AG08395 (cell line): ENCODE data around the gene FAHD2A.
"Not testable (repeated sequence)": the region's sequence is repeated elsewhere in the genome, so short reads cannot be mapped to it uniquely, and the experiment has no call there.

ENCODE experiments used
- DNase-seq: peaks from one replicate; pipeline ENCODE4 v3.0.0; 2012; ENCODE audit warnings: mixed read lengths, low spot score

FAHD2A gene, protein sequence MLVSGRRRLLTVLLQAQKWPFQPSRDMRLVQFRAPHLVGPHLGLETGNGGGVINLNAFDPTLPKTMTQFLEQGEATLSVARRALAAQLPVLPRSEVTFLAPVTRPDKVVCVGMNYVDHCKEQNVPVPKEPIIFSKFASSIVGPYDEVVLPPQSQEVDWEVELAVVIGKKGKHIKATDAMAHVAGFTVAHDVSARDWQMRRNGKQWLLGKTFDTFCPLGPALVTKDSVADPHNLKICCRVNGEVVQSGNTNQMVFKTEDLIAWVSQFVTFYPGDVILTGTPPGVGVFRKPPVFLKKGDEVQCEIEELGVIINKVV

GRCh38 chr2:95402370-95403203 is at the start of gene FAHD2A:
FAHD2A (plus strand) TSS chr2:95402708; CDS start chr2:95405559, 2,851 bp downstream.
- peak; percentile 99 for DNase-seq

DNA sequence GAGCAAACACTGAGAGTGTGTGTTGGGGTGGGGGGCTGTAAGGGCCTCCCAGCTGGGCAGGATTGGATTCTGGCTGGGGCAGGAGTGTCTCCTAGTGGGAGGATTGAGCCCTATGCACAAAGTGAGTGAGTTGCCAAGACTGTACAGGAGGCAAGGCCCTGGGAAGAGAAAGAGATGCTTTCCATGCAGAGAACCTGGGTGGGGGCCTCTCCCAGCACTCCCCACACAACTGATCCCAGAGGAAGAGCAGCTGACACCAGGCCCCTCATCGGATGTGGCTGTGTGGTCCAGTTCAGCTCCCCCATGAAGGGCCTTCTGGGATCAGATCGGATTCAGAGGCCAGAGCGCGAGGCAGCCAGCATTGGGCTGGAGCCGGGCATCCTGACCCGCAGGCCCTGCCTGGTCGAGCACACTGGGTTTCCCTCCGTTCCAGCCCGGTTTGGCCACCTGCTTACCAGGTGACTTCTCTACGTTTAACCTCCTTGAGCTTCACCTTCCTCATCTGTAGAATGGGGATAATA is 49.4 kb upstream of the FAHD2A start:
- no peak for DNase-seq

GRCh38 chr2:95353613-95354468 is 48.7 kb upstream of the FAHD2A start:
- DNase-seq = no peak

DNA sequence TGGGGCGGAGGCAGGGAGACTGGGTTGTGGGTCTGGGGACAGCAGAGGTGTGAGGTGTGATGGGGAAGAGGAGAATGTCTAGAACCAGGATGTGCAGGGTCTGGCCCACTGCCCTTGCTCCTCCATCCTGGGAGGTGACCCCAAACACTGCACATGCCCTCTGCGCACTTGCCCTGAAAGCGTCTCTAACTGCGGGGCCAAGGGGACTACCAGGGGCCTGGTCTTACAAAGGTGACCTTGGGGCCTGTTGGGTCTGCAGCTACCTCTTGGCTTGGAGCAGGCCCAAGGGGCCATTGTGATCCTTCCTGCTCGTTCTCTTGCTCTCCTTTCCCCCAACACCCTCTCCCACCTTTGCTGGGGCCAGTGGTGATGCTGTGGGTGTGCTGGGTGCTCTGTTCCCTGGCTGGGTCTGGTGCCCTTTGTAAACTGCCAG is 48.0 kb upstream of the FAHD2A start:
- DNase-seq = no peak

DNA sequence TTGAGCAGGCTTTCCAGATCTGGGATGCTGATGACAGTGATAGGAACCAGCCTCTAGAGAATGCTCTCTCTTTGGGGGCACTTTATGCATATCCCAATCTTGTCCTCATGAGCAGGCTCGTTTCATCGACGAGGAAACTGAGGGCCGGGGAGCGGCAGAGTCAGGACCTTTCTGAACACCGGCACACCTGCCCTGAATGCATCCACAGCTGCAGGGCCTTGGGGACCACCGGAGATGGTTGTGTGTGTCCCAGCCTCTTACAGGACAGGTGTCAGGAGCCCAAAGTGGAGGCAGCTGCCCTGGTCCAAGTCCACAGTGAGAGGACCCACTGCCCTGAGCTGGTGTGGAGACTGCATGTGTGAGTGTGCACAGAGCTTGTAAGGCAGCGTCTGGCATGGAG is 47.6 kb upstream of the FAHD2A start:
- DNase-seq = no peak

- DNase-seq = not testable (repeated sequence)
These were observed 47.0 kb upstream of the FAHD2A start for GRCh38 chr2:95355486-95355885.

DNA sequence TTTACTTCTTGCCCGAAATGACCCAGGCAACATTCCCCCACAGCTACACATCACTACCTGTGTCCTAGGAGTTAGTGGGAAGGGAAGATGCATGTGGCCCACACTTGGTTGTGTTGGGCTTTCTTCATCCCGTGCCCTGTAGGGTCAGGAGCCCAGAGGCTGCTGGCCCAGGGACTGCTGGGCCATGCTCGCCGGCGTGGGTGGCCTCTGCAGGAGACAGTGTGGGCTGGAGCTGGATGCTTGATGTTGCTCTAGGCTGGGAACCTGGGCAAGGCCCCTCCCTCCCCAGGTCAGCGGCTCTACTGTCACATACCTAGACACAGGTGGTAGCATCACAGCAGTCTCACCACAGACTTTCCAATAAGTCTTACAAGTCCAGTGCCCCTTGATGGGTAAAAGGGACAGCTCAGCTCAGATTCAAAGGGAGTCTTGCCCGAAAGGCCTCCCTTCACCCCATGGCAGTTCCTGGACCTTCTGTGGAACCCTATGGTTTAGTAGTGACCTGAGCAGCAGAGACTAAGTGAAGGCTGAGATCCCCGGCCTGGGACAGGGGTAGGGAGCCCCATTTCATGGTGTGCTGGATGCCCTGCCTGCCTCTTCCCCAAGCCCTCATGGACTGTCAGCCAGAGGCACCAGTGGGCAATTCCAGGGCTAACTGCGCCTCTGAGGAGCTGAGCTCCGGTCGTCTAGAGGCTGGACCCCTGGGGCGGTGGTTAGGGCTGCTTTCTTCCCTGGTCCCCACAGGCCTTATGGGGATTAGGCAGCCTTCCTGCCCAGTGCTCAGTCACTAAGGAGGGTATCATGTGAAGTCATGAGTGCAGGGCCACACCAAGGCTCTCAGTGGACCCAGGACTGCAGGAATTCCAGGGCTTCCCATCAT is 45.4 kb upstream of the FAHD2A start:
- no peak for DNase-seq

DNA sequence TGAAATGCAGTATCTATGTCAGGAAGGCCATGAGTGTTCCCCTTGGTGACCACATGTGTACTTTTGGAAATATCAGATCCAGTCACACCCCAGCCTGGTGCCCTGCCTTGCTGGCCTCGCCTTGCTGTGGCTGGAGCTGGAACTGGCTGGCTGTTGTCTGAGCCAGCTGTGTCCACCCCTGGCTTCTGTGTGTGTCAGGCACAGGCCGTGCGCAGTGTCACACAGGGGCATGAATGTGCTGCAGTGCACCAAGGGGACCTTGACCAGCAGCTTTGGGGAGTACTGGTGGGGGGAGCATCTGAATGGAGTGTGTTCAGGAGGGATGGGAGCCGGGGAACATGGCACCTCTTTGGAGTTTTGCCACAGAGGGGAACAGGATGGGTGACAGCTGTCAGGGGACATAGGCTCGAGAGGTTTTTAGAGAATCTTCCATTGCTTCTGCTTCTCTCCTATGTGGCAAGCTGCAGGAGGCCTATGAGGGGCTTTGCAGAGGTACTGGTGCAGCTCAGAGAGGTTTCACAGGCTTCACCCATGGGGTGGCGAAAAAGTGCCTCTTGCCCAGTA is 44.7 kb upstream of the FAHD2A start:
- DNase-seq = no peak

GRCh38 chr2:95359031-95359430 is 43.5 kb upstream of the FAHD2A start:
- DNase-seq = peak; percentile 57

DNA sequence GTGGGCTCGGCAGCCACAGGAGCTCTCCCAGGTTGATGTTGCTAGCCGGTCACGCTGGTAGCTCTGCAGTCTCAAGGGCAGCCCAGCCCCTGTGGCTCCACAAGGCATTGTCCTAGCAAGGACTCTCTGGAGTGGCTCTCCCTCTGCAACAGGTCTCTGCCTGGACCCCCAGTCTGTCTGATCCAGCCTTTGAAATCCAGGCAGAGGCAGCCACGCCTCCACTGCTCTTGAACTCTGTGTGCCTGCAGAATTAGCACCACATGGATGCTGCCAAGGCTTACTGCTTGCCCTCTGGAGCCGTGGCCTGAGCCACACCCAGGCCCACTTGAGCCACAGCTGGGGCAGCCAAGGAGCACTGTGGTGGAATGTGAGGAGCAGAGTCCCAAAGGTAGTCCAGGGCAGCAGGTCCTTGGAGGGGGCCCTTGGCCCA is 43.0 kb upstream of the FAHD2A start:
- DNase-seq = no peak

- DNase-seq = no peak
These were observed 41.1 kb upstream of the FAHD2A start for GRCh38 chr2:95361216-95361980.

DNA sequence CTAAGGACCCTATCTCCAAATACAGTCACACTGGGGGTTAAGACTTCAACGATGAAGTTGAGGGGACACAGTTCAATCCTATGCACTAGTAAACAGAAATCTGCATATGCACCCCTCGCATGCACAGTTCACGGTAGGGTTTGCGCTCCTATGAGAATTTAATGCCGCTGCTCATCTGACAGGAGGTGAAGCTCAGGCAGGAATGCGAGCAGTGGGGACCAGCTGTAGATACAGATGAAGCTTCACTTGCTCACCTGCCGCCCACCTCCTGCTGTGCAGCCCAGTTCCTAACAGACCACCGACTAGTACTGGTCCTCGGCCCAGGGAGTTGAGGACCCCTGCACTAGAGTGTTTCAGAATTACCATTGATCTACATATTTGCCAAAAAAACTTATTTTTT is 40.0 kb upstream of the FAHD2A start:
- no peak for DNase-seq

DNA sequence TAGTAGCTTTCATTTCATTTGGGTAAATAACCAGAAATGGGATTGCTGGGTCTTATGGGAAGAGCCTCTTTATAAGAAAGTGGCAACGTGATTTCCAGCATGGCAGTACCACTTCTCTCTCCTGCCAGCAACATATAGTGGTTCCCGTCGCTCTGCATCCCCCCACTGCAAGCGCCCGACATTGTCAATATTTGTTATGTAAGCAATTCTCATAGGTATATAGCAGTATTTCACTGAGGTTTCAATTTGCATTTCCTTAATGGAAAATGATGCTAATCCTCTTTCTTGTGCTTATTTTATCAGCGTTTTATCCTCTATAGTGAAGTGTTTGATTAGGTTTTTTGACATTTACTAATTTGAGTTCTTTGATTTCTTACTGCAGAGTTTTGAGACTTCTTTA is 36.0 kb upstream of the FAHD2A start:
- no peak for DNase-seq

GRCh38 chr2:95372216-95372829 is 30.2 kb upstream of the FAHD2A start:
- no peak for DNase-seq

DNA sequence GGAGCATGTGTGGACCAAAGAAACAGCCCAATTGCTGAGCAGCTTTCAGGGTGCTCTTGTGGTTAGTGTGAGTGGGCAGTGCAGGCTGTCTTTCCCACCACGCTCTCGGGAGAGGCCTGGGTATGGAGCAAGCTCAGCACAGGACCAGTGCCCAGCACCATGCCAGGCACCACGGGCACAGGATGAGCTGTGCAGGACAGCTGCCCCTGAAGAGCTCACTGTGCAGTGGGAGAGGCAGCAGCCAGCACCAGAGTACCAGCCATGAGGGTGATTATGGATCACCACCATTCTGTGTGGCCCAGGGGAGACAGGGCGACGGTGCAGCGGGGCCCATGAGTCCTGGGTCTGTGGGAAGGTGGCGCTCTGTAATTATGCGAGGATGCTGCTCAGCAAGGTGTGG is 29.7 kb upstream of the FAHD2A start:
- no peak for DNase-seq

GRCh38 chr2:95374029-95374428 is 28.5 kb upstream of the FAHD2A start:
- DNase-seq = no peak

DNA sequence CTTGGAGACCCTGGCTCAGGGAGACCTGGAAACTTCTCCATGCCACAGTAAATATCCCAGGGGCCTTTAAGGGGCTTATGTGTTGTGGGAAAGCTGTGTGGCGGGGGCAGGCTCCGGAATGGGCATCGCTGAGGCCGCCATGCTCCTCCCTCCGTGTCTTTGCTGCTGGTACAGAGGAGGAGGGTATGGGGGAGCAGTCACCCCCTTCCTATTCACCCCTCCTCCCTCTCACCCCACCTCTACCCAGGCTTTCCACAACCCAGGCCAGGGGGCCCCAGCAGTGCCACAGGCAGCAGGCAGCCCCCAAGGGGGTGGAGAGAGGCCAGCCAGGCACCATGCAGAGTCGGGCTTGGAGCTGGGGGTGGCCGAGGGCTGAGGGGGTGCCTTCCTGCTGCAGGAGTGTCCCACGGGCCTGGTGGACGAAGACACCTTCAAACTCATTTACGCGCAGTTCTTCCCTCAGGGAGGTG is 28.0 kb upstream of the FAHD2A start:
- no peak for DNase-seq

GRCh38 chr2:95374921-95375471 is 27.5 kb upstream of the FAHD2A start:
- DNase-seq = peak; percentile 38

DNA sequence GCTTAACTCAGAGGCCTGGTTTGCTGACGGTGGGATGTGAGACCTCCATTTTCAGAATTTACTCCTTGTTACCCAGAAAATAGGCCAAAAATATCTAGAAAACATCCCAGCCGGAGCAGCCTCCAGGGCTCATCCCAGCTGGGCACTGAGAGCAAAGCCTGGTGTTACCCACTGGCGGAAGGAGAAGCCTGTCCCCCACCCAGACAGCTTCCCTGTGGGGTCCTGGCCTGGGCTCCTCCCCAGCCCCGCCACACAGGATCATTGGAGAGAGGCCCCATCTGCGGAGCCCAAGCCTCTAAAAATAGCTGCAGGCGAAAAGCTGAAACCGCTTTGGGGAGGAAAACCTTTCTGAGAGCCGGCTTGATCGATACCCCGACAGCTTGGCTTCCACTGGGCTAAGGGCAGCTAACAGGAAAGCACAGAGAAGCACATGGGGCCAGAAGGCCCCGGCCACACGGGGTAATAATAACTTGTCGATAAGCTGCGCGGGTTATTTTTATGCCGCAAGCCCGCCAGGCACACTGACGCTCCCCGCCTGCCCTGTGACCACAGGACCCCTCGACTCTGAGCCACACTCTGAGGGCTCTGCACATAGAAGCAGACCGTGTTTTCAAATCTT is 26.9 kb upstream of the FAHD2A start:
- DNase-seq = no peak
